ENCODE results near the gene ADAM19. TPM values are rescaled to one million over a fixed set of nuclear protein-coding genes. Genes with fewer than 3 reads are reported as not detected.

ADAM19 gene
- total RNA-seq, 1 experiment from 2014 or later: 3.5 TPM

GRCh38 chr5:157620776-157621175, 45.2 kb upstream of the ADAM19 start:
- no peak for ATAC-seq
- DNase-seq (ENCODE audit: low read depth, low spot score): no peak
- no peak for TF ChIP-seq REST (IDR thresholded peaks at IDR 0.05; ENCODE audit: insufficient read depth in 1 of 2, low read depth in 2 of 2, low read length in 1 of 2)
- no peak for TF ChIP-seq POLR2AphosphoS5 (IDR thresholded peaks at IDR 0.05; ENCODE audit: low read depth, low read length)
- no peak for TF ChIP-seq CTCF (IDR thresholded peaks at IDR 0.05)
- TF ChIP-seq TCF7L2 (IDR thresholded peaks at IDR 0.05; ENCODE audit: low read depth, low read length): no peak
- no peak for TF ChIP-seq SIN3A (IDR thresholded peaks at IDR 0.05; ENCODE audit: borderline replicate concordance, insufficient read depth, low read depth, low read length)
- Histone ChIP-seq H3K27ac (ENCODE audit: low read length) (no peak overlapping the region), H3K4me1 (ENCODE audit: control insufficient read depth, insufficient read depth, low read length) (no peaks in the 10 kb centered on the region), H3K9me3 (ENCODE audit: control insufficient read depth, insufficient read depth, low read depth, low read length) (no peaks in the 10 kb centered on the region), H3K4me3 (ENCODE audit: low read depth in 2 of 2, low read length in 2 of 2) (no peak overlapping the region), H3K36me3 (ENCODE audit: control insufficient read depth, insufficient read depth, low read length) (no peaks in the 10 kb centered on the region), H3K27me3 (ENCODE audit: control insufficient read depth, insufficient read depth, low read length) (0 out of 2 replicates have a peak, but pooled peaks cover 5% of the 10 kb centered on the region)
- POLR2A ChIA-PET: no interaction called here
- in situ Hi-C loops (cut with HindIII; ENCODE audit: low pct_unique_long_range_greater_than_20kb, low sequenced_read_pairs) (no loop called here), intact Hi-C loops (cut with micrococcal nuclease; ENCODE audit: unreplicated experiment) (no loop called here)
- BruUV-seq (replicated peaks): no TSS peak
- CTCF ChIA-PET: no interaction called here

GRCh38 chr5:157618191-157618765, 42.7 kb upstream of the ADAM19 start:
- intact Hi-C loops (cut with micrococcal nuclease; ENCODE audit: unreplicated experiment): no loop called here
- in situ Hi-C loops (cut with HindIII; ENCODE audit: low pct_unique_long_range_greater_than_20kb, low sequenced_read_pairs): no loop called here
- no TSS peak for BruUV-seq (replicated peaks)
- no peak for TF ChIP-seq REST (IDR thresholded peaks at IDR 0.05; ENCODE audit: insufficient read depth in 1 of 2, low read depth in 2 of 2, low read length in 1 of 2)
- TF ChIP-seq TCF7L2 (IDR thresholded peaks at IDR 0.05; ENCODE audit: low read depth, low read length): no peak
- no peak for TF ChIP-seq CTCF (IDR thresholded peaks at IDR 0.05)
- TF ChIP-seq SIN3A (IDR thresholded peaks at IDR 0.05; ENCODE audit: borderline replicate concordance, insufficient read depth, low read depth, low read length): no peak
- POLR2A ChIA-PET: no interaction called here
- no peak for ATAC-seq
- H3K4me3 ChIP-seq (ENCODE audit: low read depth in 2 of 2, low read length in 2 of 2): no peak overlapping the region
- H3K4me1 ChIP-seq (ENCODE audit: control insufficient read depth, insufficient read depth, low read length): no peaks in the 10 kb centered on the region
- no peaks in the 10 kb centered on the region for H3K27me3 ChIP-seq (ENCODE audit: control insufficient read depth, insufficient read depth, low read length)
- H3K9me3 ChIP-seq (ENCODE audit: control insufficient read depth, insufficient read depth, low read depth, low read length): no peaks in the 10 kb centered on the region
- H3K36me3 ChIP-seq (ENCODE audit: control insufficient read depth, insufficient read depth, low read length): no peaks in the 10 kb centered on the region
- no peak for DNase-seq (ENCODE audit: low read depth, low spot score)
- CTCF ChIA-PET: no interaction called here
- H3K27ac ChIP-seq (ENCODE audit: low read length): no peak overlapping the region

Data from Panc1 (cell line).